Measurements from ENCODE around the gene DDX41. TPM values are rescaled to one million over a fixed set of nuclear protein-coding genes. Genes with fewer than 3 reads are reported as not detected.

The DDX41 gene
- total RNA-seq, 2 experiments from 2014 or later: 49.6 to 49.7 TPM

GRCh38 chr5:177483994-177484901, 32.5 kb downstream of the DDX41 start:
- Mint-ChIP-seq H3K4me3 (no peak overlapping the region), H3K27me3 (no peaks in the 10 kb centered on the region), H3K9me3 (no peaks in the 10 kb centered on the region), H3K4me1 (ENCODE audit: low read depth) (peaks cover 7% of the 10 kb centered on the region), H3K36me3 (ENCODE audit: low read depth) (no peaks in the 10 kb centered on the region), H3K27ac (no peak overlapping the region)
- no peaks in the 10 kb centered on the region for H3K27me3 ChIP-seq (ENCODE audit: control insufficient read depth in 1 of 2, insufficient read depth in 2 of 2, low read length in 2 of 2)
- no peak for DNase-seq
- ChIA-PET POLR2A (no interaction called here), CTCF (no interaction called here)
- TF ChIP-seq CTCF (IDR thresholded peaks at IDR 0.05): no peak
- peaks cover 5% of the 10 kb centered on the region for H3K36me3 ChIP-seq (ENCODE audit: insufficient read depth, low read length)
- peaks cover 4% of the 10 kb centered on the region for H3K4me1 ChIP-seq (ENCODE audit: insufficient read depth, low read length)
- intact Hi-C loops (cut with DNase I, micrococcal nuclease): no loop called here
- H3K4me3 ChIP-seq (ENCODE audit: low read length): no peak overlapping the region
- no peaks in the 10 kb centered on the region for H3K9me3 ChIP-seq (ENCODE audit: control insufficient read depth in 1 of 2, insufficient read depth in 1 of 2, low read length in 2 of 2)
- no peak overlapping the region for H3K27ac ChIP-seq (ENCODE audit: low read depth in 1 of 2, low read length in 2 of 2)
- ATAC-seq (ENCODE audit: poor library complexity): no peak

GRCh38 chr5:177483042-177483441, 33.7 kb downstream of the DDX41 start:
- POLR2A ChIA-PET: no interaction called here

GRCh38 chr5:177482359-177482795, 34.4 kb downstream of the DDX41 start:
- Histone ChIP-seq H3K36me3 (ENCODE audit: insufficient read depth, low read length) (peaks cover 2% of the 10 kb centered on the region), H3K4me1 (ENCODE audit: insufficient read depth, low read length) (peaks cover 16% of the 10 kb centered on the region), H3K27ac (ENCODE audit: low read depth in 1 of 2, low read length in 2 of 2) (no peak overlapping the region), H3K27me3 (ENCODE audit: control insufficient read depth in 1 of 2, insufficient read depth in 2 of 2, low read length in 2 of 2) (no peaks in the 10 kb centered on the region), H3K4me3 (ENCODE audit: low read length) (no peak overlapping the region), H3K9me3 (ENCODE audit: control insufficient read depth in 1 of 2, insufficient read depth in 1 of 2, low read length in 2 of 2) (no peaks in the 10 kb centered on the region)
- no peak for ATAC-seq (ENCODE audit: poor library complexity)
- ChIA-PET POLR2A (no interaction called here), CTCF (interaction anchor here (0.6 kb wide), 1 partner anchor 76 kb away, joined by 3 read pairs; no protein-coding TSS in a partner anchor)
- no peak overlapping the region for H3K27ac Mint-ChIP-seq
- no peak for TF ChIP-seq CTCF (IDR thresholded peaks at IDR 0.05)
- no peak for DNase-seq
- intact Hi-C loops (cut with DNase I, micrococcal nuclease): no loop called here
- H3K36me3 Mint-ChIP-seq (ENCODE audit: low read depth): no peaks in the 10 kb centered on the region
- no peaks in the 10 kb centered on the region for H3K27me3 Mint-ChIP-seq
- no peak overlapping the region for H3K4me3 Mint-ChIP-seq
- peaks cover 14% of the 10 kb centered on the region for H3K4me1 Mint-ChIP-seq (ENCODE audit: low read depth)
- H3K9me3 Mint-ChIP-seq: no peaks in the 10 kb centered on the region

More at GRCh38 chr5:177483042-177483441, 33.7 kb downstream of the DDX41 start:
- Histone ChIP-seq H3K9me3 (ENCODE audit: control insufficient read depth in 1 of 2, insufficient read depth in 1 of 2, low read length in 2 of 2) (no peaks in the 10 kb centered on the region), H3K4me3 (ENCODE audit: low read length) (no peak overlapping the region), H3K4me1 (ENCODE audit: insufficient read depth, low read length) (peaks cover 15% of the 10 kb centered on the region), H3K27me3 (ENCODE audit: control insufficient read depth in 1 of 2, insufficient read depth in 2 of 2, low read length in 2 of 2) (no peaks in the 10 kb centered on the region), H3K27ac (ENCODE audit: low read depth in 1 of 2, low read length in 2 of 2) (no peak overlapping the region), H3K36me3 (ENCODE audit: insufficient read depth, low read length) (peaks cover 4% of the 10 kb centered on the region)
- no peak overlapping the region for H3K27ac Mint-ChIP-seq
- peaks cover 14% of the 10 kb centered on the region for H3K4me1 Mint-ChIP-seq (ENCODE audit: low read depth)
- no peak for DNase-seq
- no peak for ATAC-seq (ENCODE audit: poor library complexity)
- H3K9me3 Mint-ChIP-seq: no peaks in the 10 kb centered on the region
- intact Hi-C loops (cut with DNase I, micrococcal nuclease): no loop called here
- no peak for TF ChIP-seq CTCF (IDR thresholded peaks at IDR 0.05)
- no peaks in the 10 kb centered on the region for H3K27me3 Mint-ChIP-seq
- H3K36me3 Mint-ChIP-seq (ENCODE audit: low read depth): no peaks in the 10 kb centered on the region
- CTCF ChIA-PET: interaction anchor here (0.6 kb wide), 1 partner anchor 76 kb away, joined by 3 read pairs; no protein-coding TSS in a partner anchor
- H3K4me3 Mint-ChIP-seq: no peak overlapping the region
